HCT116 (cell line): ENCODE data around the gene GMDS. TPM values are rescaled to one million over a fixed set of nuclear protein-coding genes. Genes with fewer than 3 reads are reported as not detected.

Source experiments
- ATAC-seq: fragments of 200-7000 bp; cut with Tn5 transposase; 2 replicates; pipeline ENCODE4 v1.9.1; 2020; ENCODE audit warnings: mild to moderate bottlenecking, moderate library complexity
- BruUV-seq: library from RNA; stranded (reverse); fragments of 400-500 nt; replicated peaks from 2 replicates; lab custom pipeline; 2021; lab: Mats Ljungman, UMichigan
- CTCF ChIA-PET: fragments of 300-600 bp; sonication (Branson Sonifier 250); formaldehyde crosslinking; loops from one replicate; lab custom pipeline; 2021; ENCODE audit warnings: antibody characterized with exemption; lab: Charles Lee
- POLR2A ChIA-PET: fragments of 300-600, 350-600 bp; sonication (Branson Sonifier 250); formaldehyde crosslinking; loops from one replicate; lab custom pipeline; 2021; ENCODE audit warnings: antibody characterized with exemption; lab: Charles Lee
- RAD21 ChIA-PET, 2 experiments: fragments of 300-600 bp; sonication (Branson Sonifier 250); formaldehyde crosslinking; loops; one replicate each; lab custom pipeline; 2023; ENCODE audit warnings: low total read pairs in 2 of 2; ENCODE audit not compliant: uncharacterized antibody in 2 of 2, unreplicated experiment in 2 of 2, low non-redundant PET in 1 of 2; lab: Charles Lee
- DNase-seq: peaks from one replicate; pipeline ENCODE4 v3.0.0-alpha.2; 2010; ENCODE audit warnings: low read depth, low spot score
- H2AFZ ChIP-seq: fragments of 200-600 bp; shearing (Covaris generic), sonication (generic); 2 replicates; pipeline ENCODE4 v1.6.1; 2017; ENCODE audit warnings: low read depth, mixed run types, mixed read lengths, antibody characterized with exemption, low read length; ENCODE audit not compliant: poor library complexity, severe bottlenecking
- H3K27ac ChIP-seq: 2 replicates; pipeline ENCODE4 v1.5.1; 2012; ENCODE audit warnings: low read depth, low read length
- H3K27me3 ChIP-seq: fragments of 200-600 bp; sonication (generic); 2 replicates; pipeline ENCODE4 v1.6.1; 2016; ENCODE audit warnings: mixed run types, low read length, mixed read lengths; ENCODE audit not compliant: insufficient read depth
- H3K36me3 ChIP-seq, 2 experiments: fragments of 200-500 bp in 1 of 2; fragments of 200-600 bp in 1 of 2; sonication (Bioruptor generic) in 1 of 2; sonication (generic) in 1 of 2; 2 replicates each; pipeline versions ENCODE4 v1.5.1 to v1.6.1; 2014 to 2016; ENCODE audit warnings: low read length in 2 of 2, inconsistent platforms in 1 of 2, mixed read lengths in 1 of 2, mixed run types in 1 of 2; ENCODE audit not compliant: insufficient read depth in 2 of 2, control insufficient read depth in 1 of 2
- H3K4me1 ChIP-seq, 2 experiments: fragments of 200-600 bp in 1 of 2; sonication (generic) in 1 of 2; 2 replicates each; pipeline versions ENCODE4 v1.5.1 to v1.6.1; 2012 to 2017; ENCODE audit warnings: low read length in 2 of 2, inconsistent platforms in 1 of 2, mild to moderate bottlenecking in 1 of 2, mixed read lengths in 1 of 2, mixed run types in 1 of 2, moderate library complexity in 1 of 2; ENCODE audit not compliant: insufficient read depth in 2 of 2, control insufficient read depth in 1 of 2
- H3K4me2 ChIP-seq: fragments of 200-600 bp; sonication (generic); 2 replicates; pipeline ENCODE4 v1.6.1; 2017; ENCODE audit warnings: mixed run types, low read length, mixed read lengths
- H3K4me3 ChIP-seq, 2 experiments: fragments of 200-600 bp in 1 of 2; sonication (generic) in 1 of 2; replicated peaks in 1 of 2; 2 replicates each; pipeline ENCODE4 v1.5.1; 2011 to 2016; ENCODE audit warnings: low read length in 2 of 2, control low read depth in 1 of 2, low read depth in 1 of 2, mild to moderate bottlenecking in 1 of 2, mixed read lengths in 1 of 2, mixed run types in 1 of 2
- H3K79me2 ChIP-seq: fragments of 200-600 bp; sonication (generic); 2 replicates; pipeline ENCODE4 v1.6.1; 2017; ENCODE audit warnings: mild to moderate bottlenecking, mixed run types, low read length, moderate library complexity, mixed read lengths; ENCODE audit not compliant: insufficient read depth
- H3K9ac ChIP-seq: fragments of 200-600 bp; sonication (generic); 2 replicates; pipeline ENCODE4 v1.6.1; 2016; ENCODE audit warnings: low read length, mixed read lengths
- H3K9me2 ChIP-seq: fragments of 200-600 bp; sonication (generic), shearing (Covaris generic); 2 replicates; pipeline ENCODE4 v1.6.1; 2017; ENCODE audit warnings: mixed run types, mild to moderate bottlenecking, moderate library complexity; ENCODE audit not compliant: insufficient read depth
- H3K9me3 ChIP-seq, 2 experiments: fragments of 200-500 bp in 1 of 2; fragments of 200-600 bp in 1 of 2; sonication (Bioruptor generic) in 1 of 2; sonication (generic) in 1 of 2; 2 replicates each; pipeline ENCODE4 v1.6.1; 2014 to 2017; ENCODE audit warnings: low read length in 2 of 2, mixed read lengths in 2 of 2, inconsistent platforms in 1 of 2, low read depth in 1 of 2, mild to moderate bottlenecking in 1 of 2, mixed run types in 1 of 2, moderate library complexity in 1 of 2; ENCODE audit not compliant: control insufficient read depth in 1 of 2, insufficient read depth in 1 of 2
- H4K20me1 ChIP-seq: fragments of 200-600 bp; sonication (generic), shearing (Covaris generic); 2 replicates; pipeline ENCODE4 v1.6.1; 2017; ENCODE audit warnings: mixed run types, mild to moderate bottlenecking, moderate library complexity; ENCODE audit not compliant: insufficient read depth
- CBX3 ChIP-seq: IDR thresholded peaks from 2 replicates; pipeline ENCODE4 v1.6.1; 2012; ENCODE audit warnings: low read depth
- EGR1 ChIP-seq: IDR thresholded peaks from 2 replicates; pipeline ENCODE4 v1.6.1; 2012; ENCODE audit warnings: low read depth
- ELF1 ChIP-seq: IDR thresholded peaks from 2 replicates; pipeline ENCODE4 v1.6.1; 2012; ENCODE audit warnings: low read depth, borderline replicate concordance
- EZH2 ChIP-seq: fragments of 200-600 bp; sonication (generic); IDR thresholded peaks from 2 replicates; pipeline ENCODE4 v1.6.1; 2017; ENCODE audit warnings: antibody characterized with exemption, mixed run types
- FOSL1 ChIP-seq: IDR thresholded peaks from 2 replicates; pipeline ENCODE4 v1.6.1; 2012; ENCODE audit warnings: low read depth
- RAD21 ChIP-seq: IDR thresholded peaks from 2 replicates; pipeline ENCODE4 v1.6.1; 2012; ENCODE audit warnings: low read depth, mild to moderate bottlenecking
- SIN3A ChIP-seq: IDR thresholded peaks from 2 replicates; pipeline ENCODE4 v1.6.1; 2012; ENCODE audit warnings: low read depth
- SP1 ChIP-seq: IDR thresholded peaks from 2 replicates; pipeline ENCODE4 v1.6.1; 2012; ENCODE audit warnings: low read depth
- TCF7L2 ChIP-seq: IDR thresholded peaks from 2 replicates; pipeline ENCODE4 v1.7.0; 2011; ENCODE audit warnings: borderline replicate concordance, inconsistent platforms; ENCODE audit not compliant: insufficient read depth, insufficient read length; ENCODE audit errors: extremely low read depth
- YY1 ChIP-seq: IDR thresholded peaks from 2 replicates; pipeline ENCODE4 v1.6.1; 2011; ENCODE audit warnings: low read length, low read depth, moderate library complexity, mild to moderate bottlenecking; ENCODE audit not compliant: insufficient replicate concordance; ENCODE audit errors: extremely low read depth
- ZFX ChIP-seq: fragments of 450-650 bp; IDR thresholded peaks from 2 replicates; pipeline ENCODE4 v1.6.1; 2017
- ZNF274 ChIP-seq: fragments of 200-500 bp; sonication (Bioruptor generic); IDR thresholded peaks from 2 replicates; pipeline ENCODE4 v1.6.1; 2014; ENCODE audit warnings: mild to moderate bottlenecking, low read depth, low read length, inconsistent platforms
- intact Hi-C: fragments of 100-400 bp; cut with micrococcal nuclease; formaldehyde crosslinking; loops from 2 replicates; pipeline ENCODE4 v1.10.0; 2022
- total RNA-seq: library from RNA; stranded (reverse); gene quantifications from one replicate; pipeline ENCODE4 v1.2.1, GENCODE V29; 2021; ENCODE audit not compliant: unreplicated experiment
- TF ChIP-seq, protein P1 (sequence below): IDR thresholded peaks from 2 replicates; pipeline ENCODE4 v1.6.1; 2012
- TF ChIP-seq, protein P2 (sequence below): IDR thresholded peaks from 2 replicates; pipeline ENCODE4 v1.6.1; 2012; ENCODE audit warnings: low read depth

Gene GMDS
- total RNA-seq, 1 experiment from 2014 or later = 34.4 TPM

DNA sequence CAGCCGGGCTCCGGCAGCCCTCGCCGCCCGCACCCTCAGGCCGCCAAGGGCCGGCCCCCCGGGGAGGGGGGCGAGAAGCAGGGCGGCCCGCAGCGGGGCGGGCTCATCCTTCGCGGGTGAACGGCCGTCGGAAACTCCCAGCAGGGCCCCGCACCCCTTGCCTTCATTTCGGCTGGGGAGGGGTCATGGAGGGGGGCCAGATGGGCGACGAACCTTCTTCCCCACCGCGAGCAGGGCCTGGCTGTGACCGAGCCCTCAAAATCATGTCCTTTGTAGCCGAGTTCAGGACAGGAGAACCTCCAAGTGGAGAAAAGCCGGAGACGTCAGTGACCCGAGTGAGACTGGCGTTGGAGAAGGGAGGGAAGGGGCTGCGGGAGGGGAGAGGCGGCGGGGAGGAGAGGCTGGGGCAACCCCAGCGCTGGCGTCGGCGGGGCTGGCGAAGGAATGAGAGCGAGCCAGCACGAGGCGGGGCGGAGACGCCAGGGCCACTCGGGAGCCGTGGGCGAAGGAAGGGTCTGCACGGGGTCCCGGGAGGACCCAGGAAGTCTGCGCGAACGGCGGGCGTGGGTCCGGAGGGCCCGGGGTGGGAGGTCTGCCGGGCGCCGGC, 636.3 kb downstream of the GMDS start:
- H3K9me3 ChIP-seq = no peaks in the 10 kb centered on the region
- peak overlapping the region; percentile 99 for H3K4me2 ChIP-seq
- no peak for DNase-seq
- peak overlapping the region; percentile 70 to 79 for H3K4me3 ChIP-seq
- peaks cover 36% of the 10 kb centered on the region for H3K79me2 ChIP-seq
- H4K20me1 ChIP-seq = 0 out of 2 replicates have a peak, but pooled peaks cover 6% of the 10 kb centered on the region
- TF ChIP-seq SIN3A (peak; percentile 12; the same call in 1 of the 2 replicates), ZNF274 (no peak), ELF1 (no peak), CBX3 (0 out of 2 replicates have a peak, but pooled peaks have one; percentile 33), SP1 (peak; percentile 28; the same call in 1 of the 2 replicates)
- TF ChIP-seq, protein P1, sequence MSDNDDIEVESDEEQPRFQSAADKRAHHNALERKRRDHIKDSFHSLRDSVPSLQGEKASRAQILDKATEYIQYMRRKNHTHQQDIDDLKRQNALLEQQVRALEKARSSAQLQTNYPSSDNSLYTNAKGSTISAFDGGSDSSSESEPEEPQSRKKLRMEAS = peak; percentile 53
- no peaks in the 10 kb centered on the region for H3K27me3 ChIP-seq
- no peaks in the 10 kb centered on the region for H3K9me2 ChIP-seq
- ChIA-PET POLR2A (no interaction called here), CTCF (interaction anchor here (1.4 kb wide), 1 partner anchor 745 kb away, joined by 4 read pairs; no protein-coding TSS in a partner anchor), RAD21 (no interaction called here)
- H3K36me3 ChIP-seq = peaks cover 3 to 4% of the 10 kb centered on the region in 2 experiments; a peak in 1 of 4 replicates
- peaks cover 11 to 23% of the 10 kb centered on the region in 2 experiments; a peak in 3 of 4 replicates for H3K4me1 ChIP-seq
- H2AFZ ChIP-seq = no peak overlapping the region
- peak overlapping the region; percentile 99 for H3K27ac ChIP-seq
- ATAC-seq = peak; percentile 18
- H3K9ac ChIP-seq = peak overlapping the region; percentile 81
- BruUV-seq = no TSS peak
- intact Hi-C loops = loop anchor here (1.0 to 5.0 kb wide), 3 partner anchors 78 to 495 kb away; no protein-coding TSS in a partner anchor

GRCh38 chr6:1608222-1609040, 637.0 kb downstream of the GMDS start:
- H3K9ac ChIP-seq = peak overlapping the region; percentile 81
- intact Hi-C loops = loop anchor here (1.0 to 5.0 kb wide), 3 partner anchors 79 to 496 kb away; no protein-coding TSS in a partner anchor
- peaks cover 3 to 4% of the 10 kb centered on the region in 2 experiments; a peak in 1 of 4 replicates for H3K36me3 ChIP-seq
- POLR2A ChIA-PET = no interaction called here
- peaks cover 11 to 28% of the 10 kb centered on the region in 2 experiments; a peak in 3 of 4 replicates for H3K4me1 ChIP-seq
- no peaks in the 10 kb centered on the region for H3K9me3 ChIP-seq
- peak overlapping the region; percentile 99 for H3K27ac ChIP-seq
- no peak for DNase-seq
- CTCF ChIA-PET = interaction anchor here (1.0 kb wide), 1 partner anchor 745 kb away, joined by 3 read pairs; no protein-coding TSS in a partner anchor
- H3K79me2 ChIP-seq = peaks cover 29% of the 10 kb centered on the region
- ATAC-seq = no peak
- no peak overlapping the region for H2AFZ ChIP-seq
- no peaks in the 10 kb centered on the region for H3K27me3 ChIP-seq
- H4K20me1 ChIP-seq = 0 out of 2 replicates have a peak, but pooled peaks cover 6% of the 10 kb centered on the region
- H3K4me3 ChIP-seq = peak overlapping the region; percentile 70 to 79
- H3K9me2 ChIP-seq = no peaks in the 10 kb centered on the region
- peak overlapping the region; percentile 99 for H3K4me2 ChIP-seq
- TSS peak; percentile 74 for BruUV-seq
- RAD21 ChIA-PET = no interaction called here
- TF ChIP-seq, protein P2, sequence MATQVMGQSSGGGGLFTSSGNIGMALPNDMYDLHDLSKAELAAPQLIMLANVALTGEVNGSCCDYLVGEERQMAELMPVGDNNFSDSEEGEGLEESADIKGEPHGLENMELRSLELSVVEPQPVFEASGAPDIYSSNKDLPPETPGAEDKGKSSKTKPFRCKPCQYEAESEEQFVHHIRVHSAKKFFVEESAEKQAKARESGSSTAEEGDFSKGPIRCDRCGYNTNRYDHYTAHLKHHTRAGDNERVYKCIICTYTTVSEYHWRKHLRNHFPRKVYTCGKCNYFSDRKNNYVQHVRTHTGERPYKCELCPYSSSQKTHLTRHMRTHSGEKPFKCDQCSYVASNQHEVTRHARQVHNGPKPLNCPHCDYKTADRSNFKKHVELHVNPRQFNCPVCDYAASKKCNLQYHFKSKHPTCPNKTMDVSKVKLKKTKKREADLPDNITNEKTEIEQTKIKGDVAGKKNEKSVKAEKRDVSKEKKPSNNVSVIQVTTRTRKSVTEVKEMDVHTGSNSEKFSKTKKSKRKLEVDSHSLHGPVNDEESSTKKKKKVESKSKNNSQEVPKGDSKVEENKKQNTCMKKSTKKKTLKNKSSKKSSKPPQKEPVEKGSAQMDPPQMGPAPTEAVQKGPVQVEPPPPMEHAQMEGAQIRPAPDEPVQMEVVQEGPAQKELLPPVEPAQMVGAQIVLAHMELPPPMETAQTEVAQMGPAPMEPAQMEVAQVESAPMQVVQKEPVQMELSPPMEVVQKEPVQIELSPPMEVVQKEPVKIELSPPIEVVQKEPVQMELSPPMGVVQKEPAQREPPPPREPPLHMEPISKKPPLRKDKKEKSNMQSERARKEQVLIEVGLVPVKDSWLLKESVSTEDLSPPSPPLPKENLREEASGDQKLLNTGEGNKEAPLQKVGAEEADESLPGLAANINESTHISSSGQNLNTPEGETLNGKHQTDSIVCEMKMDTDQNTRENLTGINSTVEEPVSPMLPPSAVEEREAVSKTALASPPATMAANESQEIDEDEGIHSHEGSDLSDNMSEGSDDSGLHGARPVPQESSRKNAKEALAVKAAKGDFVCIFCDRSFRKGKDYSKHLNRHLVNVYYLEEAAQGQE = no peak
- TF ChIP-seq ZFX (no peak), ELF1 (no peak), SP1 (no peak), RAD21 (no peak), EZH2 (no peak), YY1 (no peak), TCF7L2 (no peak), ZNF274 (no peak), SIN3A (no peak), EGR1 (no peak), FOSL1 (no peak)
